Astrocyte of the spinal cord (primary cell): Measurements from ENCODE around the gene ITPR2.

Source experiments
- DNase-seq: peaks from one replicate; pipeline ENCODE4 v3.0.0; 2011; ENCODE audit warnings: low read depth, low spot score
- H3K4me3 ChIP-seq: 2 replicates; pipeline ENCODE4 v1.5.1; 2011; ENCODE audit warnings: low read depth, mild to moderate bottlenecking, low read length, moderate library complexity
- in situ Hi-C: cut with HindIII; loops from 2 replicates; pipeline ENCODE4 v1.10.0; 2017; ENCODE audit warnings: low sequenced_read_pairs
- TF ChIP-seq, protein P1 (sequence below): IDR thresholded peaks from 2 replicates; pipeline ENCODE4 v1.5.1; 2012; ENCODE audit warnings: low read depth, mild to moderate bottlenecking, low read length, inconsistent platforms

The ITPR2 gene

DNA sequence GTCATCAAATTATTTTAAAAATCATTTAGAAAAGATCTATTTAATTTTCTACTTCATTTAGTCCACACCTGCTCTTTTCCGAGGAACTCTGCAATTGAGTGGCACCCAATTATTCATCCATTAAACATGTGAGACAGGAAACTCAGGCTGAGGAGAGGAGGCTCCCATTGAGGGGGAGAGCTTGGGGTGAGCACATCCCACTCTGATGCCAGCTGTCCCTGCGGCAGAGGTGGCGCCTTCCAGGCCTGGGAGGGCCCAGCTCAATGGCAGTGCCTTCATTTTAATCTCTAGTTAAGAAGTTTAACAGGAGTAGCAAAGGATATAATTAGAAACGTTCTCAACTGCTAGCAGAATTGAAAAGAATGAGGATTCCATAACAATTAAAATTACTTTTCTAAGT is 92.0 kb downstream of the ITPR2 start:
- TF ChIP-seq, protein P1, sequence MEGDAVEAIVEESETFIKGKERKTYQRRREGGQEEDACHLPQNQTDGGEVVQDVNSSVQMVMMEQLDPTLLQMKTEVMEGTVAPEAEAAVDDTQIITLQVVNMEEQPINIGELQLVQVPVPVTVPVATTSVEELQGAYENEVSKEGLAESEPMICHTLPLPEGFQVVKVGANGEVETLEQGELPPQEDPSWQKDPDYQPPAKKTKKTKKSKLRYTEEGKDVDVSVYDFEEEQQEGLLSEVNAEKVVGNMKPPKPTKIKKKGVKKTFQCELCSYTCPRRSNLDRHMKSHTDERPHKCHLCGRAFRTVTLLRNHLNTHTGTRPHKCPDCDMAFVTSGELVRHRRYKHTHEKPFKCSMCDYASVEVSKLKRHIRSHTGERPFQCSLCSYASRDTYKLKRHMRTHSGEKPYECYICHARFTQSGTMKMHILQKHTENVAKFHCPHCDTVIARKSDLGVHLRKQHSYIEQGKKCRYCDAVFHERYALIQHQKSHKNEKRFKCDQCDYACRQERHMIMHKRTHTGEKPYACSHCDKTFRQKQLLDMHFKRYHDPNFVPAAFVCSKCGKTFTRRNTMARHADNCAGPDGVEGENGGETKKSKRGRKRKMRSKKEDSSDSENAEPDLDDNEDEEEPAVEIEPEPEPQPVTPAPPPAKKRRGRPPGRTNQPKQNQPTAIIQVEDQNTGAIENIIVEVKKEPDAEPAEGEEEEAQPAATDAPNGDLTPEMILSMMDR: no peak
- in situ Hi-C loops: no loop called here
- no peak for DNase-seq
- no peak overlapping the region for H3K4me3 ChIP-seq

DNA sequence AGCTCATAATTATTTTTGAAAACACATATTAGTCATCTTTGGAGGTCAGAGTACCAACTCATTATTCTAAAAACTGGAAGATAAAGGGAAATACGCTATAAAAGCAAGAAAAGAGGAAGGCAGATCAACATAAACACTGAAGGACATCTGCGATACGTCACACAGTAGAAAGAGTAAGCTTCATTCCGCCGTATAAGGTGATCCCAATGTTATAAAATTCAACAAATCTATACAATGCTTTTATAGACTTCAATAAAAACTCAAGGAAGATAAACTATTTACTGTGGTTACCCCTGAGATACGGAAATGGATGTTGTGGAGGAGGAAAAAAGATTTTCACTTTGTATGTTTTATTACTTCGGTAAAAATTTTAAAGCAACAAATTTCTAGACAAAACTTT is 92.6 kb downstream of the ITPR2 start:
- in situ Hi-C loops: no loop called here
- TF ChIP-seq, protein P1: no peak
- no peak overlapping the region for H3K4me3 ChIP-seq
- DNase-seq: no peak

DNA sequence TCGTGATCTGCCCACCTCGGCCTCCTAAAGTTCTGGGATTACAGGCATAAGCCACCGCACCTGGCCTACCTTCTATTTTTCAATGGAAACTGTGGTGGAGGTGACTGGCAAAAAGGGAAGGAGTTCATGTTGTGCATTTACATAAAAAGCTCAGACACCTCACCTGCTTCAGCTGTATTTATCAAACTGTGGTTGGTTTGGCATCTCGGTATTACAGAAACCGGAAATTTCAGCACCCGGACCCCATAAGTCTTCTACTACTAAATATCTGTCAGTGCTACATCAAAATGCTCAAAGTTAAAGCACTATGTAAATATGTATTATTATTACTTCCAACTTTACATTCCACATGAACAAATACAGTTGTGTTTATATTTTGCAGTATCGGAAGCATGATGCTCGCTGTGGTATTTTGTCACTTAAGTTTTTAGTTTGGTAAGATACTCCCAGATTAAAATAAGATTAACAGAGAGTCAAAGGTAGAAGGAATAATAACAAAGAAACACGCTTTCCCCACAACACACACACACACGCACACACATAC is 95.4 kb downstream of the ITPR2 start:
- TF ChIP-seq, protein P1: no peak
- H3K4me3 ChIP-seq: no peak overlapping the region
- in situ Hi-C loops: no loop called here
- DNase-seq: no peak

DNA sequence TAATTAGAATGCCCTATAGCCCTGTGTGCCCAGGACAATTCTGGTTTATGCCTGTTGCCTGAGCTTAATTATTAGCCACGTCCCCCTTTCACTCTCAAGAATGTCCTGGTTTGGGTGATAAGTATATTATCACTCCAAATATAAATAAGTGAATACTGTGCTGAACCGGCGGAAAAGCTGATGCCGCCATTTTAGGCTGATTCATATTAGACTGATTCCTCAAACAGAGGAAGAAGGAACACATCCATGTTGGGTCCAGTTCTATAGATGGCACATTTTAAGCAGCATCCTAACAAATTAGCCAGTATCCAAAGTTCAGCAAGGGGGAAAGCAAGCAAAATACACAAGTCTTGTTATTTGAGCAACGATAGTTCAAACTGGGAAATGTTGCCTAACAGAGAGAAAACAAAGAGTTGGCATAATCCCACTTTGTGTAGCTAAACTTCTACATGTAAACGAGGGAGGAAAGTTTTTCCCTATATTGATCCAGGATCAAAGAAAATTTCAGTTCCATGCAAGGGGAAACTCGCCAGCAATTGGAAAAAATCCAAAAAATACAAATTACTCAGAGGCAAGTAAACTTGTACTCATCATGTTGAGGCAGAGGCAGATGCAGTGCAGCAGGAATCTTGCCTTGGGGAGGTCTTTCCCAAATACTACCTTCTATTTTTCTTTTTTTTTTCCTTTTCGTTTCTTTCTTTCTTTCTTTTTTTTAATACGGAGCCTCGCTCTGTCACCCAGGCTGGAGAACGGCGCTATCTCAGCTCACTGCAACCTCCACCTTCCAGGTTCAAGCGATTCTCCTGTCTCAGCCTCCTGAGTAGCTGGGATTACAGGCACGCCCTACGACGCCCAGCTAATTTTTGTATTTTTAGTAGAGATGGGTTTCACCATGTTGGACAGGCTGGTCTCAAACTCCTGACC is 96.2 kb downstream of the ITPR2 start:
- peak; percentile 73 for DNase-seq
- in situ Hi-C loops: no loop called here
- no peak overlapping the region for H3K4me3 ChIP-seq
- TF ChIP-seq, protein P1: no peak

DNA sequence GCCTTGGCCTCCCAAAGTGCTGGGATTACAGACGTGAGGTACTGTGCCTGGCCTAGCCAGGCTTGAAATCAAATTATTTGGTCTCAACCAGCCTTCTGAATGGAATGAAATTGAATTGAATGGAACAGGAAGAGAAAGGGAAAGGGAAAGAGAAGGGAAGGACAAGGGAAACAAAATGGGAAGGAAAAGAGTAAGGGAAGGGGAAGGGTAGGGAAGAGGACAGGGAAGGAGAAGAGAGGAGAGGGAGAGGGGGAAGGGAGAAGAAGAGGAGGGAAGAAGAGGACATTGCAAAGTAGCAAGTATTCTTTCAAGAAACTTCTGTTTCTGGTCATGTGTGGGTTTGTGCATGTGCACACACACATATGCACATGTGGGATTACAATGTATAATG is 97.8 kb downstream of the ITPR2 start:
- DNase-seq: no peak
- in situ Hi-C loops: no loop called here
- H3K4me3 ChIP-seq: no peak overlapping the region
- TF ChIP-seq, protein P1: no peak

DNA sequence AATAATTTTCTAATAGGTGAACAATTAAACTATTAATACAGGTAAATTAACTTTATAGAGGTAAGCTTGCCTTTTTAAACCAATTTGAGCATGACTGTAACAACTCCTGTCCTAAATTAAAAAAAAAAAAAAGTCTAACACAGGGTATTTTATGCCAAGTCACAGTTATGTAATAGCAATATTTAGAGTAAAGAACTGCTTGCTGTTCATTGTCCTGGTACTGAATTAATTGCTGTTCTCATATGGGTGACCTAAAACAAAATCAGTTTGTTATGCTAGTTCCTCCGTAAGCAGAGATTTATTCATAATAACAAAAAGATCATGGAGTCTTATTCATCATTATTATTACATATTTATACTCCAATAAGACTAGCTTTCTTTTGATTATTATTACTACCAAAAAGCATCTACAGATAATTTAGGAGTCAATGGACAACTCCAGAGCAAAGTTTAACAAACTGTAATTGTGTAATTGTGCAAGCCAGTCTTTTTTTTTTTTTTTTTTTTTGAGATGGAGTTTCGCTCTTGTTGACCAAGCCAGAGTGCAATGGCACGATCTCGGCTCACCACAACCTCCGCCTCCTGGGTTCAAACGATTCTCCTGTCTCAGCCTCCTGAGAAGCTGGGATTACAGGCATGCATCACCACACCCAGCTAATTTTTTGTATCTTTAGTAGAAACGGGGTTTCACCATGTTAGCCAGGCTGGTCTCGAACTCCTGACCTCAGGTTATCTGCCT is 98.3 kb downstream of the ITPR2 start:
- no peak overlapping the region for H3K4me3 ChIP-seq
- no peak for DNase-seq
- in situ Hi-C loops: no loop called here
- TF ChIP-seq, protein P1: no peak
